ENCODE results near the gene DMRT2.

DMRT2 gene

DNA sequence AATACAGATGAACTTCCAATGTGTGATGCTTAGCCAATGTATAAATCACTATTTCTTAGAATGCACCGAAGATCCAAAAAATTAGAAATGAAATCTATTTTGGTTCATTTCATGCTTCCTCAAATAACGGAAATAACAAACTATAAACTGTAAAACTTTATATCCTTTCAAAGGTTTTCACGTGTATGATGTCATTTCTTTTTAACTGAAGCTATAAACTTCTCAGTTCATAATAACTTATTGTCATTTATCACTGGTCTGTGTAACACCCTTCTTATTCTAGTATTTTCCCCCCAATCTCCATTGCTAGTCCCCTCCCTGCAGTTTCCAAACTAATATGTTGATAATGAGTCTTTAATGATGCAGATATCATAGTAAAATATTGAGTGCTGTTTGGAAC is 36.4 kb downstream of the DMRT2 start:
- no peak overlapping the region for H3K27ac ChIP-seq (replicated peaks; ENCODE audit: low read length)
- no peaks in the 10 kb centered on the region for H3K9me3 ChIP-seq (replicated peaks in 1 of 2; ENCODE audit: control insufficient read depth in 2 of 2, insufficient read depth in 1 of 2, low read depth in 1 of 2, low read length in 2 of 2)
- H2BK12ac ChIP-seq (ENCODE audit: low read length), result no peak overlapping the region
- H3K79me1 ChIP-seq (ENCODE audit: low read depth, low read length), result no peaks in the 10 kb centered on the region
- DNase-seq (ENCODE audit: low spot score), result no peak
- H2BK5ac ChIP-seq (ENCODE audit: low read length), result no peak overlapping the region
- H3K4me2 ChIP-seq (ENCODE audit: insufficient read depth, low read length, poor library complexity, severe bottlenecking), result no peak overlapping the region
- peaks cover 0 to 11% (median 0%) of the 10 kb centered on the region in 3 experiments for H3K27me3 ChIP-seq (ENCODE audit: control insufficient read depth in 3 of 3, insufficient read depth in 3 of 3, low read depth in 1 of 3, low read length in 3 of 3)
- H3K4ac ChIP-seq (ENCODE audit: low read length), result no peak overlapping the region
- no peak overlapping the region for H3K23ac ChIP-seq (ENCODE audit: low read depth, low read length, poor library complexity)
- no CpG with 5 or more reads among the region's 3 CpGs for WGBS, 2 donors (ENCODE audit: extremely low coverage in 2 of 2, insufficient read length in 2 of 2, insufficient replicate concordance in 1 of 2)
- H2BK15ac ChIP-seq (ENCODE audit: low read length), result no peak overlapping the region
- no peak overlapping the region for H3K4me3 ChIP-seq (ENCODE audit: low read length in 2 of 2)
- no peak overlapping the region for H2AFZ ChIP-seq (ENCODE audit: low read length)
- H3K18ac ChIP-seq (ENCODE audit: low read length), result no peak overlapping the region
- H3K4me1 ChIP-seq (ENCODE audit: control insufficient read depth in 2 of 2, insufficient read depth in 1 of 2, low read depth in 1 of 2, low read length in 2 of 2), result peaks cover 2 to 6% of the 10 kb centered on the region in 2 donors
- no peak overlapping the region for H4K8ac ChIP-seq (ENCODE audit: low read depth, low read length)
- H3K14ac ChIP-seq (ENCODE audit: low read length), result no peak overlapping the region
- H3K9ac ChIP-seq (ENCODE audit: low read depth, low read length, poor library complexity), result no peak overlapping the region
- H4K91ac ChIP-seq (ENCODE audit: low read depth, low read length, poor library complexity), result no peak overlapping the region
- no peak overlapping the region for H2BK120ac ChIP-seq (ENCODE audit: low read depth, low read length)
- no peak overlapping the region for H2AK5ac ChIP-seq (ENCODE audit: low read depth, low read length)
- no peaks in the 10 kb centered on the region for H3K36me3 ChIP-seq (replicated peaks in 1 of 2; ENCODE audit: control insufficient read depth in 2 of 2, insufficient read depth in 2 of 2, low read length in 2 of 2)

GRCh38 chr9:1087120-1087881 is 37.1 kb downstream of the DMRT2 start:
- Histone ChIP-seq H2BK12ac (ENCODE audit: low read length) (no peak overlapping the region), H3K27me3 (ENCODE audit: control insufficient read depth in 3 of 3, insufficient read depth in 3 of 3, low read depth in 1 of 3, low read length in 3 of 3) (peaks cover 0 to 10% (median 0%) of the 10 kb centered on the region in 3 experiments), H3K27ac (replicated peaks; ENCODE audit: low read length) (no peak overlapping the region), H3K4me3 (ENCODE audit: low read length in 2 of 2) (no peak overlapping the region), H2BK5ac (ENCODE audit: low read length) (no peak overlapping the region), H3K18ac (ENCODE audit: low read length) (no peak overlapping the region), H3K14ac (ENCODE audit: low read length) (no peak overlapping the region), H4K91ac (ENCODE audit: low read depth, low read length, poor library complexity) (no peak overlapping the region), H4K8ac (ENCODE audit: low read depth, low read length) (no peak overlapping the region), H3K23ac (ENCODE audit: low read depth, low read length, poor library complexity) (no peak overlapping the region), H2AFZ (ENCODE audit: low read length) (no peak overlapping the region), H3K4ac (ENCODE audit: low read length) (no peak overlapping the region), H2AK5ac (ENCODE audit: low read depth, low read length) (no peak overlapping the region), H2BK15ac (ENCODE audit: low read length) (no peak overlapping the region), H3K79me1 (ENCODE audit: low read depth, low read length) (no peaks in the 10 kb centered on the region), H3K4me1 (ENCODE audit: control insufficient read depth in 2 of 2, insufficient read depth in 1 of 2, low read depth in 1 of 2, low read length in 2 of 2) (peaks cover 2 to 6% of the 10 kb centered on the region in 2 donors), H2BK120ac (ENCODE audit: low read depth, low read length) (no peak overlapping the region), H3K36me3 (replicated peaks in 1 of 2; ENCODE audit: control insufficient read depth in 2 of 2, insufficient read depth in 2 of 2, low read length in 2 of 2) (no peaks in the 10 kb centered on the region), H3K4me2 (ENCODE audit: insufficient read depth, low read length, poor library complexity, severe bottlenecking) (no peak overlapping the region), H3K9me3 (replicated peaks in 1 of 2; ENCODE audit: control insufficient read depth in 2 of 2, insufficient read depth in 1 of 2, low read depth in 1 of 2, low read length in 2 of 2) (no peaks in the 10 kb centered on the region), H3K9ac (ENCODE audit: low read depth, low read length, poor library complexity) (no peak overlapping the region)
- no peak for DNase-seq (ENCODE audit: low spot score)
- no CpG with 5 or more reads among the region's 7 CpGs for WGBS, 2 donors (ENCODE audit: extremely low coverage in 2 of 2, insufficient read length in 2 of 2, insufficient replicate concordance in 1 of 2)

DNA sequence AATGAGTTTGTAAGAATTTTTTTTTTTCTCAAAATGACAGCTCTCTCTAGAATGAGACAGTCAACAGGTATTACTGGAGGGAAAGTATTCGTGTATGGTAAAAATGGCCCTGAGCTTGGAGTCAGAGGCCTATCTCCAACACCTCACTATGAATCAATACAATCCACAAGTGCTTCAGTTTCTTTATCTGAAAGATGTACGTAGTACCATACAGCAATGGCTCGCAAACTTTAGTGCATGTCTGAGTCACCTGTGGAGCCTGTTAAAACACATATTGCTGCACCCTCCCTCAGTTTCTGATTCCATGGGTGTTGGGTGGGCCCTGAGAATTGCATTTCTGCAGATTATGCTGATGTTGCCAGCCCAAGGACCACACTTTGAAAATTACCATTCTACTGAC is 44.6 kb downstream of the DMRT2 start:
- H3K79me1 ChIP-seq (ENCODE audit: low read depth, low read length), result no peaks in the 10 kb centered on the region
- WGBS, 2 donors (ENCODE audit: extremely low coverage in 2 of 2, insufficient read length in 2 of 2, insufficient replicate concordance in 1 of 2), result no CpG with 5 or more reads among the region's 3 CpGs
- H3K23ac ChIP-seq (ENCODE audit: low read depth, low read length, poor library complexity), result no peak overlapping the region
- H3K4me1 ChIP-seq (ENCODE audit: control insufficient read depth in 2 of 2, insufficient read depth in 1 of 2, low read depth in 1 of 2, low read length in 2 of 2), result no peaks in the 10 kb centered on the region
- H3K4me2 ChIP-seq (ENCODE audit: insufficient read depth, low read length, poor library complexity, severe bottlenecking), result no peak overlapping the region
- no peak overlapping the region for H2BK120ac ChIP-seq (ENCODE audit: low read depth, low read length)
- H3K18ac ChIP-seq (ENCODE audit: low read length), result no peak overlapping the region
- H4K8ac ChIP-seq (ENCODE audit: low read depth, low read length), result no peak overlapping the region
- no peak overlapping the region for H3K14ac ChIP-seq (ENCODE audit: low read length)
- H3K4me3 ChIP-seq (ENCODE audit: low read length in 2 of 2), result no peak overlapping the region
- no peak overlapping the region for H2BK12ac ChIP-seq (ENCODE audit: low read length)
- no peaks in the 10 kb centered on the region for H3K36me3 ChIP-seq (replicated peaks in 1 of 2; ENCODE audit: control insufficient read depth in 2 of 2, insufficient read depth in 2 of 2, low read length in 2 of 2)
- peaks cover 0 to 2% (median 0%) of the 10 kb centered on the region in 3 experiments for H3K27me3 ChIP-seq (ENCODE audit: control insufficient read depth in 3 of 3, insufficient read depth in 3 of 3, low read depth in 1 of 3, low read length in 3 of 3)
- DNase-seq (ENCODE audit: low spot score), result no peak
- no peak overlapping the region for H2BK5ac ChIP-seq (ENCODE audit: low read length)
- H2AK5ac ChIP-seq (ENCODE audit: low read depth, low read length), result no peak overlapping the region
- H3K4ac ChIP-seq (ENCODE audit: low read length), result no peak overlapping the region
- no peak overlapping the region for H3K9ac ChIP-seq (ENCODE audit: low read depth, low read length, poor library complexity)
- H4K91ac ChIP-seq (ENCODE audit: low read depth, low read length, poor library complexity), result no peak overlapping the region
- H3K9me3 ChIP-seq (replicated peaks in 1 of 2; ENCODE audit: control insufficient read depth in 2 of 2, insufficient read depth in 1 of 2, low read depth in 1 of 2, low read length in 2 of 2), result no peaks in the 10 kb centered on the region
- H3K27ac ChIP-seq (replicated peaks; ENCODE audit: low read length), result no peak overlapping the region
- no peak overlapping the region for H2BK15ac ChIP-seq (ENCODE audit: low read length)
- no peak overlapping the region for H2AFZ ChIP-seq (ENCODE audit: low read length)

- DNase-seq (ENCODE audit: low spot score), result no peak
- Histone ChIP-seq H2BK12ac (ENCODE audit: low read length) (no peak overlapping the region), H2BK15ac (ENCODE audit: low read length) (no peak overlapping the region), H3K4me1 (ENCODE audit: control insufficient read depth in 2 of 2, insufficient read depth in 1 of 2, low read depth in 1 of 2, low read length in 2 of 2) (no peaks in the 10 kb centered on the region), H3K79me1 (ENCODE audit: low read depth, low read length) (no peaks in the 10 kb centered on the region), H3K9ac (ENCODE audit: low read depth, low read length, poor library complexity) (no peak overlapping the region), H4K8ac (ENCODE audit: low read depth, low read length) (no peak overlapping the region), H3K4ac (ENCODE audit: low read length) (no peak overlapping the region), H2AK5ac (ENCODE audit: low read depth, low read length) (no peak overlapping the region), H2AFZ (ENCODE audit: low read length) (no peak overlapping the region), H3K36me3 (replicated peaks in 1 of 2; ENCODE audit: control insufficient read depth in 2 of 2, insufficient read depth in 2 of 2, low read length in 2 of 2) (no peaks in the 10 kb centered on the region), H3K4me3 (ENCODE audit: low read length in 2 of 2) (no peak overlapping the region), H3K23ac (ENCODE audit: low read depth, low read length, poor library complexity) (no peak overlapping the region), H3K27ac (replicated peaks; ENCODE audit: low read length) (no peak overlapping the region), H4K91ac (ENCODE audit: low read depth, low read length, poor library complexity) (no peak overlapping the region), H3K9me3 (replicated peaks in 1 of 2; ENCODE audit: control insufficient read depth in 2 of 2, insufficient read depth in 1 of 2, low read depth in 1 of 2, low read length in 2 of 2) (no peaks in the 10 kb centered on the region), H3K27me3 (ENCODE audit: control insufficient read depth in 3 of 3, insufficient read depth in 3 of 3, low read depth in 1 of 3, low read length in 3 of 3) (peaks cover 0 to 9% (median 0%) of the 10 kb centered on the region in 3 experiments), H3K14ac (ENCODE audit: low read length) (no peak overlapping the region), H2BK120ac (ENCODE audit: low read depth, low read length) (no peak overlapping the region), H2BK5ac (ENCODE audit: low read length) (no peak overlapping the region), H3K4me2 (ENCODE audit: insufficient read depth, low read length, poor library complexity, severe bottlenecking) (no peak overlapping the region), H3K18ac (ENCODE audit: low read length) (no peak overlapping the region)
- no CpG with 5 or more reads among the region's 9 CpGs for WGBS, 2 donors (ENCODE audit: extremely low coverage in 2 of 2, insufficient read length in 2 of 2, insufficient replicate concordance in 1 of 2)
Observed at GRCh38 chr9:1096155-1096964, 46.2 kb downstream of the DMRT2 start.

All from neuronal stem cell (in vitro differentiated cells).